Lung (tissue), 12 donors: Measurements from ENCODE around the gene CCDC78. TPM values are rescaled to one million over a fixed set of nuclear protein-coding genes. Genes with fewer than 3 reads are reported as not detected.

Experiments used
- ATAC-seq: fragments of 200-7000 bp; cut with Tn5 transposase; one replicate; pipeline ENCODE4 v1.9.1; 2020; ENCODE audit warnings: moderate number of reproducible peaks; ENCODE audit not compliant: insufficient read depth, low FRiP score
- DNase-seq, 3 donors: peaks; one replicate each; pipeline ENCODE4 v3.0.0-alpha.2; 2013 to 2017
- H3K27ac ChIP-seq, 2 donors: one replicate each; pipeline ENCODE4 v1.5.1; 2013; ENCODE audit warnings: mild to moderate bottlenecking in 2 of 2, moderate library complexity in 2 of 2, control low read depth in 1 of 2, inconsistent platforms in 1 of 2, low read depth in 1 of 2, low read length in 1 of 2
- H3K27me3 ChIP-seq, 3 donors: one replicate each; pipeline ENCODE4 v1.5.1; 2013; ENCODE audit warnings: low read length in 2 of 3; ENCODE audit not compliant: control insufficient read depth in 3 of 3, insufficient read depth in 3 of 3
- H3K36me3 ChIP-seq, 4 donors: one replicate each; pipeline ENCODE4 v1.5.1; 2013; ENCODE audit warnings: low read length in 4 of 4, mild to moderate bottlenecking in 1 of 4, moderate library complexity in 1 of 4; ENCODE audit not compliant: control insufficient read depth in 4 of 4, insufficient read depth in 4 of 4
- H3K4me1 ChIP-seq, 5 donors: one replicate each; pipeline ENCODE4 v1.5.1; 2013; ENCODE audit warnings: low read length in 5 of 5, mild to moderate bottlenecking in 2 of 5, moderate library complexity in 1 of 5; ENCODE audit not compliant: control insufficient read depth in 5 of 5, insufficient read depth in 5 of 5
- H3K4me3 ChIP-seq: one replicate; pipeline ENCODE4 v1.5.1; 2013; ENCODE audit warnings: mild to moderate bottlenecking, control low read depth, moderate library complexity
- H3K9ac ChIP-seq, 2 donors: one replicate each; pipeline ENCODE4 v1.5.1; 2013; ENCODE audit warnings: low read length in 2 of 2, control low read depth in 1 of 2; ENCODE audit not compliant: insufficient read depth in 1 of 2
- H3K9me3 ChIP-seq, 4 donors: one replicate each; pipeline ENCODE4 v1.5.1; 2013; ENCODE audit warnings: low read length in 3 of 4, mild to moderate bottlenecking in 1 of 4, moderate library complexity in 1 of 4; ENCODE audit not compliant: control insufficient read depth in 4 of 4, insufficient read depth in 3 of 4
- WGBS, 2 donors: extraction: QIAGEN DNeasy Blood & Tissue Kit; methylation state at CpG; one replicate each; pipeline ENCODE4 v1.1.7; 2013; 5-methylcytosine and 5-hydroxymethylcytosine counted together
- polyA plus RNA-seq, 2 donors: library from polyadenylated mRNA; stranded (reverse); fragments of 200-250 nt; gene quantifications; one replicate each; pipeline ENCODE4 v1.2.1, GENCODE V29; 2013
- total RNA-seq, 2 donors: library from RNA; depleted of rRNA in 1 of 2; stranded (reverse); fragments of >200 nt in 1 of 2; gene quantifications; one replicate each; pipeline ENCODE4 v1.2.1, GENCODE V29; 2014 to 2021
- TF ChIP-seq, protein P1 (sequence below): IDR thresholded peaks from 2 replicates; pipeline ENCODE4 v1.5.1; 2012; ENCODE audit warnings: mild to moderate bottlenecking; ENCODE audit errors: control extremely low read depth, extremely low read depth
- donor health status: control.
- donor health status: control.
- donor health status: Bipolar disorder and iron deficiency.
- donor health status: healthy.
- donor health status: DM: yes; HTN: yes; CAD: no.

CCDC78 gene
- total and polyA plus RNA-seq, 4 donors: 25.6 to 71.6 (median 37.0) TPM

DNA sequence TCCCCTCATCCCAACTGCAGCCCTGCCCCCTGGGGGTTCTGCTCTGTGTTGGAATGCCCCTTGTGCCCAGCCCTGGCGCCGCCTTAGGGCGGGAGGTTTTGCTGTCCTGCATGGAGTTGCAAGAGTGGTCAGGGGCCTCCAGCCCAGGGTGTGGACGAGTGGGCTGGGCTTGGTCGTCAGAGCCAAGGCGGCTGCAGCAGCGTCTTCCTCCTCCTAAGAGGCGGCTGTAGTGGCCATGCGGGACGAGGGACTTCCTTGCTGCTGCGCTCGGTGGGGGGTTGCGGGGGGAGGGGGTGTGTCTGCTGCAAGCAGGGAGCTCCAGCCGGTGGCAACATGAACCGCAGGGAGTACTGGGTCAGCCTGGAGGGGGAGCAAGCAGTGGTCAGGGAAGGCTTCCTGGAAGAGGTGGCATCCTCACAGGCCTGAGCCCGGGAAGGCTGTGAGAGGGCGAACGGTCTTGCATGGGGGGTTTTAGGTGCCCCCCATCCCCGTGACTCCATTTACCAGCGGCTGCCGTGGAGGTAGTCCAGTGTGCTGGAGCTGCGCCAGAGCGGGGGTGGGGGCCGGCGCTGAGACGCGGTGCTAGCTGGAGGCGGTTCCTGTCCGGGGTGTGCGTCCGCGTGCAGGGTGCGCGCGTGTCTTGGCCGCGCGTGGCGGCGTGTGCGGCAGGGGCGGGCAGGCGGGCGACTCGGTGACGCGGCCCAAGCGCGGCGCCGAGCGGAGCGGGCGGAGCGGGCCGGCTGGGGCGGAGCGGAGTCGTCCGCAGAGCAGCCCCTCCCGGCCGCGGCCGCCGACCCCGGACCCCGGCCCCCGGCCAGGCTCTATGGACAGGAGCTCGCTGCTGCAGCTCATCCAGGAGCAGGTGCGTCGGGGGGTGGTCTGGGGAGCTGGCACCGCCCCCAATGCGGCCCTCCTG, 51.0 kb downstream of the CCDC78 start, which contains the start of gene RHBDL1:
RHBDL1 (plus strand) TSS at position 704 of the 916 bp plus-strand sequence; CDS start at position 824, 120 bp downstream.
- Histone ChIP-seq H3K4me3 (no peak within 1 kb of the TSS), H3K9me3 (peaks cover 0 to 4% (median 0%) of the 10 kb centered on the region in 4 donors), H3K27ac (no peak within 1 kb of the TSS), H3K36me3 (peaks cover 2 to 37% (median 17%) of the 10 kb centered on the region in 4 donors), H3K9ac (no peak within 1 kb of the TSS), H3K27me3 (no peaks in the 10 kb centered on the region), H3K4me1 (peaks cover 0 to 17% (median 11%) of the 10 kb centered on the region in 5 donors)
- DNase-seq (peak in 1 of 3 donors; percentile 49), ATAC-seq (no peak)
- TF ChIP-seq, protein P1, sequence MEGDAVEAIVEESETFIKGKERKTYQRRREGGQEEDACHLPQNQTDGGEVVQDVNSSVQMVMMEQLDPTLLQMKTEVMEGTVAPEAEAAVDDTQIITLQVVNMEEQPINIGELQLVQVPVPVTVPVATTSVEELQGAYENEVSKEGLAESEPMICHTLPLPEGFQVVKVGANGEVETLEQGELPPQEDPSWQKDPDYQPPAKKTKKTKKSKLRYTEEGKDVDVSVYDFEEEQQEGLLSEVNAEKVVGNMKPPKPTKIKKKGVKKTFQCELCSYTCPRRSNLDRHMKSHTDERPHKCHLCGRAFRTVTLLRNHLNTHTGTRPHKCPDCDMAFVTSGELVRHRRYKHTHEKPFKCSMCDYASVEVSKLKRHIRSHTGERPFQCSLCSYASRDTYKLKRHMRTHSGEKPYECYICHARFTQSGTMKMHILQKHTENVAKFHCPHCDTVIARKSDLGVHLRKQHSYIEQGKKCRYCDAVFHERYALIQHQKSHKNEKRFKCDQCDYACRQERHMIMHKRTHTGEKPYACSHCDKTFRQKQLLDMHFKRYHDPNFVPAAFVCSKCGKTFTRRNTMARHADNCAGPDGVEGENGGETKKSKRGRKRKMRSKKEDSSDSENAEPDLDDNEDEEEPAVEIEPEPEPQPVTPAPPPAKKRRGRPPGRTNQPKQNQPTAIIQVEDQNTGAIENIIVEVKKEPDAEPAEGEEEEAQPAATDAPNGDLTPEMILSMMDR: no peak
- 5 to 6% methylated on average over 66 to 73 of the region's 73 CpGs for WGBS, 2 donors

DNA sequence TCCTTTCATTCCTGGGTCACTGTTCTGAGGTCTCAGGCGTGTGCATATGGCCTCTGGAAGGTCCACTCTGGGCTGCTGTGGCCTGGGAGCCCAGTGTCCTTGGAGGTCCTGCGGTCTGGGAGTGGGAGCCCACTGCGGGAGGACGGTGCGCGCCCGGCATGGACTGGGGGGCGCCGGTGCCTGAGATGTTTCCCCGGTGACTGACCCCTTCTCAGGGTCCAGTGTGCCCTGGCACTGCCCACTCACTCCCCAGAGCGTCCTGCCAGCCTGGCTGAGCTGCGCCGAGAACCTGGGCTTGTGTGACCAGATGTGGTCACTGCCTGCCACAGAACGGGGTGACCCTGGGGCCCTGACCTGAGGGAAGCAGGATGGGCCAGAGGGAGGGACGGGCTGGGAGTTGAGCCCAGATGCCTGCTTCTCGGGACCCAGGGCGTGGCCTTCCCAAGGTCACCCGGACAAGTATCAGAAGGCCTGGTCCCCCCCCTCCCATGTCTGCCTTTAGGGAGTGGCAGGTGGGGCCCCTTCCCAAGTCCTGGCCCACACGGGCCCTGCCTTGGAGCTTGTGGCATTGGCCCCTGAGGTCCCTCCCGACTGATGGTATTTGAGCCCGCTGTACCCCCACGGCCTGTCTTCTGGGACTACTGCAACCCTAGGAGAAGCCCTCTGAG, 51.9 kb downstream of the CCDC78 start:
- WGBS, 2 donors: 81 to 88% methylated on average over 22 of the region's 22 CpGs
- peaks cover 0 to 4% (median 0%) of the 10 kb centered on the region in 4 donors for H3K9me3 ChIP-seq
- H3K27me3 ChIP-seq: no peaks in the 10 kb centered on the region
- no peak overlapping the region for H3K27ac ChIP-seq
- H3K36me3 ChIP-seq: peaks cover 2 to 46% (median 19%) of the 10 kb centered on the region in 4 donors
- no peak overlapping the region for H3K4me3 ChIP-seq
- no peak overlapping the region for H3K9ac ChIP-seq
- H3K4me1 ChIP-seq: peaks cover 0 to 17% (median 9%) of the 10 kb centered on the region in 5 donors
- DNase-seq (no peak), ATAC-seq (no peak)
- TF ChIP-seq, protein P1: no peak

DNA sequence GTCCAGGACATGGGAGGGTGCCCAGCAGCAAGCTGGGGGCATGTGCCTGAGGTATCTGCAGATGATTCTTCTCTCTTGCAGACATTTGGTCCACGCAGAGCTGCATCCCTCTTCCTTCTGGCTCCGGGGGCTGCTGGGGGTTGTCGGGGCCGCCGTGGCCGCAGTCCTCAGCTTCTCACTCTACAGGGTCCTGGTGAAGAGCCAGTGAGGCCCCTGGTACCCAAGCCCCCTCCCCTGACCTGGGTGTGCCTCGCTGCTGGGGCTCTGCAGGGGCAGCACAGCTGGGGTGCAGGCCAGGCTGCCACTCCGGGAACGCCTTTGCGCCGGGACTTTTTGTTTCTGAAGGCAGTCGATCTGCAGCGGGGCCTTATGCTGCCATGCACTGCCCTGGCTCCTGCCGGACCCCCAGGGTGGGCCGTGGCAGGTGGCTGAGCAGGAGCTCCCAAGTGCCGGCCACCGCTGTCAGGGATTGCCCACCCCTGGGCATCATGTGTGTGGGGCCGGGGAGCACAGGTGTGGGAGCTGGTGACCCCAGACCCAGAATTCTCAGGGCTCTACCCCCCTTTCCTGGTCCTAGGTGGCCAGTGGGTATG, 52.7 kb downstream of the CCDC78 start:
- Histone ChIP-seq H3K36me3 (peaks cover 2 to 46% (median 19%) of the 10 kb centered on the region in 4 donors), H3K9ac (no peak overlapping the region), H3K27ac (no peak overlapping the region), H3K27me3 (no peaks in the 10 kb centered on the region), H3K4me3 (no peak overlapping the region), H3K9me3 (peaks cover 0 to 4% (median 0%) of the 10 kb centered on the region in 4 donors), H3K4me1 (peaks cover 0 to 21% (median 4%) of the 10 kb centered on the region in 5 donors)
- ATAC-seq (no peak), DNase-seq (no peak)
- 93 to 96% methylated on average over 17 to 18 of the region's 18 CpGs for WGBS, 2 donors
- TF ChIP-seq, protein P1: no peak
